ENCODE results near the gene NAXE.
"Not testable (repeated sequence)": the region's sequence is repeated elsewhere in the genome, so short reads cannot be mapped to it uniquely, and the experiment has no call there.

Gene NAXE

DNA sequence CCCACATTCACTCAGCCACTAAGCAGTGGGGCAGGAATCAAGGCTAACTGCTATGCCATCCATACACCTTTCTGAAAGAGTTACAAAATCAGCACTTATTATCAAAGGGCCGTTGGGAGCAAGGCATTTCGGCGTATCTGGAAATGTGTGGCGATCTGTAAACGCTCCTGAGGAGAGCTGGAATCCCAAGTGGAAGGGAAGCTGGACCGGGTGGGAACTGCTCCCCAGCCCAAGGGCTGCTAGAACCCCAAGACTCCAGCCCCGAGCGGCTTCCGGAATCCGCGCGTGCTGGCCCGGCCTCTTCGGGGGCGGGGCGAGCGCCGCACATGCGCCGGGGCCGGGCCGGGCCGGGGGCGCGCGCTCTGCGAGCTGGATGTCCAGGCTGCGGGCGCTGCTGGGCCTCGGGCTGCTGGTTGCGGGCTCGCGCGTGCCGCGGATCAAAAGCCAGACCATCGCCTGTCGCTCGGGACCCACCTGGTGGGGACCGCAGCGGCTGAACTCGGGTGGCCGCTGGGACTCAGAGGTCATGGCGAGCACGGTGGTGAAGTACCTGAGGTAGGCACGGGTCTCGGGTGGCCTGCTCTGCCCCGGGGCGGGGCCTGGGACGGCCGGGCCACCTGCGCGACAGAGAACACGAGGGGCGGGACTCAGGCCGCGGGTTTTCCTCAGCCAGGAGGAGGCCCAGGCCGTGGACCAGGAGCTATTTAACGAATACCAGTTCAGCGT lies at the start of gene NAXE:
TSS of gene NAXE (plus strand) at position 345 of the 726 bp plus-strand sequence. CDS start at position 374, 29 bp downstream.
- DNase-seq, result peak; percentile 76

GRCh38 chr1:156543066-156543465 lies 48.5 kb upstream of the NAXE start:
- no peak for DNase-seq

- DNase-seq, result no peak
Measured at GRCh38 chr1:156544592-156545102, 46.9 kb upstream of the NAXE start.

GRCh38 chr1:156546267-156546666 lies 45.3 kb upstream of the NAXE start:
- no peak for DNase-seq

DNA sequence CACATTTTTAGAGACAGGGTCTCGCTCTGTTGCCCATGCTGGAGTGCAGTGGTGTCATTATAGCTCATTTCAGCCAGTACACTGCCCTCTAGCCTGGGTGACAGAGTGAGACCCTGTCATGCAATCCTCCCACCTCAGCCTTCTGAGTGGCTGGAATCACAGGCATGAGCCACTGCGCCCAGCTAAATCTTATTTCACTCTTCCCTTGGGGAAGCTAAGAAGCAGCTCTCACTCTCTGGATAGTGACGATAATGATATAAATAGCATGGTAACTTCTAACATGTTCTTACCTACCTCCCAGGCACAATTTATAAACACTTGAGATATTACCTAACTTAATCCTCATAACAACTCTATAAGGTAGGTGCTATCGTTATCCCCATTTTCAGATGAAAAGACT lies 44.1 kb upstream of the NAXE start:
- DNase-seq, result no peak

DNA sequence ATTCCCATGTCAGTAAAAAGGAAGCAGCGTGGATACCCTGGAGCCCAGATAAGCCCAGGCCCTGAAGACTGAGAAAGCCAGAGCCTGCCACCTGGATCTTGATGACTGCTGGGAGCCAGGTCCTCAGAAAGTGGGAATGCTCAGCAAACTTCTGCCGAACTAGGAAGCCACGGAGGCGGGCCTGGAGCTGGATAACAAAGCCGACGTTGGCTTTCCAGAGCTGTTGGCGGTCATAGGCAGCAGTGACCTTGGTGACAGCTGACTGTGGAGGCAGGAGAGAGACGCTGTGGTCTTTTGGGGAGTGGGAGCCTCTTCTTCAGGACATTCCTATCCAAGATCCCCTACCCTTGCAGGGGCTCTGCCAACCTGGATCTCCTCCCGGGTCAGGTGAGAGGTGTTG lies 43.6 kb upstream of the NAXE start:
- DNase-seq, result no peak

- DNase-seq, result no peak
Measured at GRCh38 chr1:156549390-156549789, 42.2 kb upstream of the NAXE start.

DNA sequence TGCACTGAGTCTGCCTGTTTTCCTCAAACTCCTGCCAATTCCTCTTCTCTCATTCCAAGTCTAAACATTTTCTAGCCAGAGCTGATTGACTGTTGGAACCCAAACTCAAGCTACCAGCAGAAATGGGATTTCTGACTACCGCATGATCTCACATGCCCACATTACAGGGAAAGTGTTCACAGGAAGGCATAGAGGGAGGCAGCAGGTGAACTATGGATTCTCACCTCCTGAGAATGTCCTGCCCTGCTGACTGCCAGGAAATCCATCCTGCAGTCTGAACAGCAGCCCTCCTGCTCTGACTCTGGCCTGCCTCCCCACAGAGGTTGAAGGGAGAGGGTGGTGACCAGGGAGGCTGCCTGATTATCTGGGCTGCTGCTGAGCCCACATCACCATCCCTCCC lies 41.7 kb upstream of the NAXE start:
- DNase-seq, result no peak

DNA sequence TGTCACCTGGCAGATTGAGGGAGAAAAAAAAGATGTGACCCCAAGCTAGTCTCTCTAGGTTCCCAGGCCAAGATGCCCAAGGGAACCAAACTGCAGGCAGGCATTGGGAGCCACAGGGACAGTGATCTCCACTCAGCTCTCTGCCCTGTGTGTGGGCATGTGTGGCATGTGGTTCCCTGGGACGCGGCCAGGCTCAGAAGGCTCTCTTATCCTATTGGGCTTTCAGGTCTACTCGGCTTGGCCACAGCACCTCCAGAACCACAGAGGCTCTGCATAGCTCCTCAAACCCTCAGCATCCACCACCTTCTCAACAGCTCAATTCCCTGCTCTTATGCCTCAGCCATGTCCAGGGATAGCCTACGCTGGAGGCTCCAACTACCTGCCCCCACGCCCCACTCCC lies 41.2 kb upstream of the NAXE start:
- DNase-seq, result no peak

- no peak for DNase-seq
Measured at GRCh38 chr1:156551066-156551643, 40.4 kb upstream of the NAXE start.

GRCh38 chr1:156551869-156552268 lies 39.7 kb upstream of the NAXE start:
- no peak for DNase-seq

DNA sequence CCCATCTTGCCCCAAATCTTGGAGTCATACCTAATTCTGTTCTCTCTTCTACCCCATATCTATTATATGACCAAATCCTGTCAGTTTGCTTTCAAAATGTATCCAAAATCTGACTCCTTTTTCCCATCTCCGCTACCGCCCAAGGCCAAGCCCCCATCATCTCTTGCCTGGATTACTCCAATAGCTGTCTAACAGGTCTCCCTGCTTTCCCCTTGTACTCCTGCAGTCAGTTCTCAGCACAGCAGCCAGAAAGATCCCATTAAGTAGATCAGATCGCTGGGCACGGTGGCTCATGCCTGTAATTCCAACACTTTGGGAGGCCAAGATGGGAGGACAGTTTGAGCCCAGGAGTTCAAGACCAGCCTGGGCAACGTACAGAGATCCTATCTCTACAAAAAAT lies 39.1 kb upstream of the NAXE start:
- no peak for DNase-seq

- not testable (repeated sequence) for DNase-seq
Measured at GRCh38 chr1:156552937-156553336, 38.6 kb upstream of the NAXE start.

DNA sequence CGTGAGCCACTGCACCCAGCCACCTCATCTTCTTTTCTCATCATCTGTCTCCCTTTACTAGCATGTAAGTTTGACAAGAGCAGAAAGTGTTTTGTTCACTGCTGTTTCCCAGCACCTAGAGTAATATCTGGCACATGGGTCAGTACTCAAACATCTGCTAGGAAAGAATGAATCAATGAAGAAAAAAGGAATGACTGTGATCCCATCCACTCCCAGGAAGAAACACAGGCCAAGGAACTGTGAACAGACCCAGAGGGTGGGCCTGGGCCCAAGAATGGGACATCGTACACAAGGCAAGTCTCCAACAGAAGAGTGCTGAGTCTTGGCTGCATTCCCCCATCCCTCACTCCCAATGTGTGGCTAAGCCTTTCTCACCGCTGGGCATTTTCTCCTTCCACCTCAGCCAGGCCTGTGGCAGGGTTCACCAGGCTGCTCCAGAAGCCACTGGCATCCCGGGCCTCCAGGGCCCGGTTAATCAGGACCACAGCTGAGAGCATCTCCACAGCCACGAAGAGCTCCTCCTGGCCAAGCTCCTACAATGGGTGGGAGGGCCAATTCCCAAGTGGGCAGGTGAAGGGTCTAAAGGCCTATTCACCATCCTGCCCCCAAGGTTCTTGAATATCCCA lies 37.6 kb upstream of the NAXE start:
- no peak for DNase-seq

DNA sequence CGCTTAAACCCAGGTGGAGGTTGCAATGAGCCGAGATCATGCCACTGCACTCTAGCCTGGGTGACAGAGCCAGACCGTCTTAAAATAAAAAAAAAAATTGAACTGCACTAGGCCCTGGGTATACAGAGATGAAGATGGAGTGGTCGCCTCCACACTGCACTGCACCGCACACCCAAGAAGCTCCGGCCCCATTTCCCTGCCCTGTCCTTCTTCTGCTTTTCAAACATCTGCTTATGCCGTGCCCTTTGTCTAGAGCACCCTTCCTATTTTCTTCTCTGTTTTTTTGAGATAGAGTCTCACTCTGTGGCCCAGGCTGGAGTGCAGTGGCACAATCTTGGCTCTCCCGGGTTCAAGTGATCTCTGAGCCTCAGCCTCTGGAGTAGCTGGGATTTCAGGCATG lies 36.6 kb upstream of the NAXE start:
- DNase-seq, result no peak

DNA sequence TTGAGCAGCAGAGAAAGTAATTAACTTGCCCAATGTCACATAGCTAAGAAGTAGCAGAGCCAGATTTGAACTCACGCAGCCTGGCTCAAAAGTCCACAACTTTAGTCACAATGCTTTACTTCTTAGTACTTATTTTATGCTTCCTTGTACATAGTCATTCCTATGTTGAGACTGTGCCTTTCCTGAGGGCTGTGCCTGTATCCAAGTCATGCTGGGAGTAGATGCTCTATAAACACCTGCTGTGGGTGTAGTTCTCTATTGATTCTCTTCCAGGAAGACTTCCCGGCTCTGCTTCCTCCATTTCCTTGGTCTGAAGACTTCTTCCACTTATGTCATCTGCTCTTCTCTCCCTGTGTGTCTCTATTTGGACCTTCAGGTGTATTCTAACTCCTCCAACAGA lies 35.9 kb upstream of the NAXE start:
- no peak for DNase-seq

DNA sequence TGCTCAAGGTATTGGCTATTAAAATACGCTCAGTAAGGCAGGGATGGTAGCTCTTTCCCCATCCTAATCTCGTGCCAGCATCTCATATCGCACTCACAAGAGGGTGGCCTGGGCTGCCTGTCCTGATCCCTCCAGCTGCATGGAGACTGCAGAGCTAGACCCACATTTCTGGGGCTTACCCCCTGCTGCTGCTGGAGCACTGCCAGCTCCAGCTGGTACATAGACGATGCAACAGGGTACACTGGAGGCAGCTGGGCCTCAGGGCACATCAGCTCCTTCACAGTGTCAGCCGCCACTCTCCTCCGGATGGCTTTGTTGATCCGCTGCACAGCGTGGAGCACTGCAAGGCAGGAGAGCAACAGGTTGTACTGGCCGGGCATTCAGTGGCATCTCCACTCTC lies 35.2 kb upstream of the NAXE start:
- DNase-seq, result no peak

DNA sequence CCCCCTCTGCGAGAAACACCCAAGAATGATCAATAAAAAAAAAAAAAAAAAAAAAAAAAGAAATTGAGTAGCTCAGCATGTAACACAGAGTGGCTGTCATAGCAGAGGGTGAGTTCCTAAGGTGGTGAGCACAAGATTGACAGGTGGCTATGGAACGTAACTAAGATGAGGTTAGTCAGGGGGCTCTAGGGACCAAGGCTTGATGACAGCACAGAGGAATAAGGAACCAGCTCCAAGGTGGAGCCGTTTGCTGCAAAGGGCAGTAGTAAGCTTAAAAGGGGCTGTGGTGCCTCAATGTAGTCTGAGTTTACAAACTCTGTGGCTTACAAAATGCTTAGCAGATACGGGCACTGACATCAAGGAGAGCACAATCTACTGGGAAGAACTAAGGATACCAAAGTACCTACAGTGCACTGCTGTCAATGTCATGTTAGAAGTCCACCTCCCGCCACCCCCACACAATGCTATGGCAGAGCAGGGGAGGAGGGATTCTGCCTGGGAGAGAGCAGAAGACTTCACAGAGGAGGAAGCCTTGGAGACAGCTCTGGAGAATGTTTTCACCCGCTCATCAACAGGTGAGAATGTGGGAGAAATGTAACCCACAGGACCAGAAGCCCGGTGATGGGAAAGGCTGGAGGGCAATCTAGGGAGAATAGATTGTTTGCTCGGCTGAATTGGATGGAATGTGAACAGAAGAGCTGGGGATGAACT lies 32.3 kb upstream of the NAXE start:
- DNase-seq, result no peak

DNA sequence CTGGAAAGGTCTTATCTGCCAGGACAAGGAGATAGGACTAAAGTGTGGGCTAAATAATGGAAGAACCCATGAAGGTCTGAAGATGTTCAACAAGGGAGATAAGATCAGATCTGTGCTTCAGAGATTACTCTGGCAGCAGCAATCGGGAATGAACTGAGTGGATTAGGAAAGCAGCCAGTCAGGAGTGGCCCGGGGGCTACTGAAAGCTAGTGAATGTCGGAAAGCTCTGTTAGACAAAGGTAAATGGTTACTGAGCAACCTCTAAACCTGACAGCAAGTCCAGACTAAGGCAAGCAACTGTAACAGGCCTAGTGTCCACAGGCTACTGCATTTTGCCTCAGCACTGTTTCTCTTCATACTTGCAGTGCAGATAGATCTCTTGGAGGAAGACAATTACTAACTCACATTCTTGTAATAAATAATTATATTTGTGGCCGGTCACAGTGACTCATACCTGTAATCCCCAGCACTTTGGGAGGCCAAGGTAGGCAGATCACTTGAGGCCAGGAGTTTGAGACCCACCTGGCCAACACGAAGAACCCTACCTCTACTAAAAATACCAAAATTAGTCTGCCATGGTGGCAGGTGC lies 31.7 kb upstream of the NAXE start:
- no peak for DNase-seq

GRCh38 chr1:156560585-156561163 lies 30.9 kb upstream of the NAXE start:
- DNase-seq, result no peak

GRCh38 chr1:156565519-156565918 lies 26.1 kb upstream of the NAXE start:
- no peak for DNase-seq

DNA sequence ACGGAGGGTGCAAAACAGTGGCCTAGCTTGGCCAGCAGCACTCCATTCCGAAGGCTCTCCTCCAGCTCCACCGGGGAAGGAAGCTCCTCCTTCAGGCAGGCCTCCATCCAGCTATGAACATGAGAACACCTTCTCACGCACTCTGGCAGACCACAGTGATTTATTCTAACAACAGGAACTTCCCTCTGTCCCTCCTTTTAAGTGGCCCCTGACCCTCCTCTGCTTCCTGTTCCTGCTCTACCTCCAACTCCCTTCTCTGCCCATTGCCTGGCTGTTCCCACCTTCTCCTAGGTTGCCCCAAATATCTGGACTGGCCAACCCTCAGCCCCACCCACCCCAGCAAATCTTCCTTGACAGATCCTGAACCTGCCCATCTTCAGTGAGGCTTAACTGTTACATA lies 25.1 kb upstream of the NAXE start:
- DNase-seq, result no peak

All from NCI-H2227 treated with DMSO at 0.1 percent for 48 hours (cell line).